Gastrocnemius medialis (tissue), 4 donors: ENCODE data around the gene HPGD.

Experiments used
- CTCF ChIP-seq, 5 experiments: fragments of 450-650 bp in 3 of 5; fragments of 200-600 bp in 2 of 5; sonication (generic) in 2 of 5; IDR thresholded peaks in 4 of 5; conservative IDR thresholded peaks in 1 of 5; 1 replicate in 4 of 5; 2 replicates in 1 of 5; pipeline ENCODE4 v1.5.1; 2016 to 2019; ENCODE audit warnings: antibody characterized with exemption in 5 of 5, mild to moderate bottlenecking in 3 of 5, moderate library complexity in 3 of 5
- POLR2A ChIP-seq, 2 donors: fragments of 450-650 bp; IDR thresholded peaks; one replicate each; pipeline ENCODE4 v1.6.1; 2017; ENCODE audit warnings: antibody characterized with exemption in 2 of 2, mild to moderate bottlenecking in 2 of 2, moderate library complexity in 2 of 2

GRCh38 chr4:174483792-174484191 lies 38.5 kb downstream of the HPGD start:
- TF ChIP-seq CTCF (IDR thresholded peaks at IDR 0.05 in 4 of 5, conservative IDR thresholded peaks at IDR 0.05 in 1 of 5) (no peak), POLR2A (IDR thresholded peaks at IDR 0.05) (no peak)
